ENCODE data around the gene MRPS34. TPM values are rescaled to one million over a fixed set of nuclear protein-coding genes. Genes with fewer than 3 reads are reported as not detected.

The MRPS34 gene
- total RNA-seq, 3 donors from 2014 or later = 85.9 to 95.4 (median 87.8) TPM

- H3K36me3 ChIP-seq = no peaks in the 10 kb centered on the region
- no peaks in the 10 kb centered on the region for H3K27me3 ChIP-seq
- intact Hi-C loops (cut with DNase I; ENCODE audit: low total_unique reads) = no loop called here
Observed at GRCh38 chr16:1751946-1752345, 21.0 kb downstream of the MRPS34 start.

DNA sequence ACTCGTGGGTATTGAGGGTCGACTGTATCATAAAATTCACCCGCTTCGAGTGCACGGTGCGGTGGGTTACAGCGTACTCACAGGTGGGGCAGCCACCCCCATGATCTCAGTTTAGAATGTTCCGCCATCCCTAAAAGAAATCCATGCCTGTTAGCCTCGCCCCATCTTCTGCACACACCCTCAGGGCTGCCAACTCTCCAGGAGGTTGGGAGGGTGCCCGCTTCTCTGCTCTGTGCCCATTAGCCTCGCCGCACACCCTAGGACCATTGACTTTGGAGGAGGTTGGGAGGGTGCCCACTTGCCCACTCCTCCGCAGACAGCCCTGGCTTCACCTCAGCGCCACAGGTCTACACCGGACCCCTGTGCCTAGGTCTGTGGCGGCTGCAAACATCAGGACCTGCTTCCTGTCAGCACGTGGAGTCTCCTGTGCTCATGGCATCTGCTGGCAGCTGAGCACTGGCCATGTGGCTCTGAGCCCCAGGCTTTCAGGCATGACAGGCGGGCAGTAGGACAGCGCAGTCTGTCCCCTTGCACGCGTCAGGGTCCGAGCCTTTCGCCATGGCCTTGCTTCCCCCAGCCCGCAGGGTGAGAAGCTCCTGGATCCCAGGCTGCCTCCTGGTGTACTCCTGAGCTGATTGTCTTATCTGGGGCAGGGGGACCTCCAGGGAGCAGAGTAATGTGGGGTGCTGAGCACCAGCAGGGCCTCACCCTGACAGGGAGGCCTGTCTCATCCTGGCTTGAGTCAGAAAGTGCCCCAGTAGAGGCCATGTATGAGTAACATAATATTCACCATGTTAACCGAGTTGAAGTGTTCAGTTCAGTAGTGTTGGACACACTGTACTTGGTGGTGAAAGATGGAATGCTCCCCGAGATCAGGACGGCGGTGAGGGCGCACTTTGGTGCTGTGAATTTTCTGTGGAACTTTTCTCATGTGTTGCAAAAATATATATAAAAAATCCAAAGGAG, 23.5 kb downstream of the MRPS34 start:
- no peak for DNase-seq (ENCODE audit: low spot score in 2 of 2)
- Histone ChIP-seq H3K27me3 (no peaks in the 10 kb centered on the region), H3K9me3 (no peaks in the 10 kb centered on the region), H3K4me3 (no peak overlapping the region), H3K27ac (no peak overlapping the region), H3K4me1 (no peaks in the 10 kb centered on the region), H3K36me3 (no peaks in the 10 kb centered on the region)
- TF ChIP-seq CTCF (IDR thresholded peaks at IDR 0.05) = no peak
- no peak for TF ChIP-seq POLR2A (IDR thresholded peaks at IDR 0.05)
- TF ChIP-seq POLR2AphosphoS5 (IDR thresholded peaks at IDR 0.05) = no peak
- intact Hi-C loops (cut with DNase I; ENCODE audit: low total_unique reads) = no loop called here

More at GRCh38 chr16:1751946-1752345, 21.0 kb downstream of the MRPS34 start:
- TF ChIP-seq POLR2AphosphoS5 (IDR thresholded peaks at IDR 0.05) (no peak), POLR2A (IDR thresholded peaks at IDR 0.05) (no peak), CTCF (IDR thresholded peaks at IDR 0.05) (no peak)
- Histone ChIP-seq H3K4me3 (no peak overlapping the region), H3K4me1 (no peaks in the 10 kb centered on the region), H3K9me3 (no peaks in the 10 kb centered on the region), H3K27ac (no peak overlapping the region)
- no peak for DNase-seq (ENCODE audit: low spot score in 2 of 2)

DNA sequence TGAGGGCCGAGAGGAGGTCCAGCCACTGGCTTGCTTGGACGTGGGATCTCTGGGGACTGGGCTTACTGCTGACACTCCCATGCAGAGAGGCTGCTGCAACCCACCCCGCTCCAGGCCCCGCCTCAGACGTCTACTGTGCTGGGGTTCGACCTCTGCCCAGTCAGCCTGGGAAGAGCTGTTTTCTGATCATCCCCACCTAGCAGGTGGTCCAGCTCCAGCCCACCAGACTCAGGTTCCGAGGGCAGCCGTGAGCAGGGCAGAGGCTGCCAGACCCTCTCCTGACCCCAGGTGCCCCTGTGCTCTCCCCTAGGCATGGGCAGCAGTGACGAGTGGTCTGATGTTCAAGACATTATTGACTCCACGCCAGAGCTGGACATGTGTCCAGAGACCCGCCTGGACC, 25.0 kb downstream of the MRPS34 start:
- Histone ChIP-seq H3K4me1 (no peaks in the 10 kb centered on the region), H3K4me3 (no peak overlapping the region), H3K36me3 (no peaks in the 10 kb centered on the region), H3K27ac (no peak overlapping the region), H3K9me3 (no peaks in the 10 kb centered on the region), H3K27me3 (no peaks in the 10 kb centered on the region)
- TF ChIP-seq POLR2A (IDR thresholded peaks at IDR 0.05) = no peak
- TF ChIP-seq CTCF (IDR thresholded peaks at IDR 0.05) = no peak
- no peak for TF ChIP-seq POLR2AphosphoS5 (IDR thresholded peaks at IDR 0.05)
- DNase-seq (ENCODE audit: low spot score in 2 of 2) = no peak
- intact Hi-C loops (cut with DNase I; ENCODE audit: low total_unique reads) = no loop called here

- no peak for DNase-seq (ENCODE audit: low spot score in 2 of 2)
- Histone ChIP-seq H3K9me3 (no peaks in the 10 kb centered on the region), H3K27ac (no peak overlapping the region), H3K4me1 (no peaks in the 10 kb centered on the region), H3K4me3 (no peak overlapping the region), H3K27me3 (no peaks in the 10 kb centered on the region), H3K36me3 (no peaks in the 10 kb centered on the region)
- intact Hi-C loops (cut with DNase I; ENCODE audit: low total_unique reads) = no loop called here
- no peak for TF ChIP-seq POLR2AphosphoS5 (IDR thresholded peaks at IDR 0.05)
- TF ChIP-seq POLR2A (IDR thresholded peaks at IDR 0.05) = no peak
- TF ChIP-seq CTCF (IDR thresholded peaks at IDR 0.05) = no peak
Observed at GRCh38 chr16:1746693-1747195, 26.2 kb downstream of the MRPS34 start.
